Right lung (tissue), 10 donors: ENCODE results near the gene MKI67. TPM values are rescaled to one million over a fixed set of nuclear protein-coding genes. Genes with fewer than 3 reads are reported as not detected.
"Not testable (repeated sequence)": the region's sequence is repeated elsewhere in the genome, so short reads cannot be mapped to it uniquely, and the experiment has no call there.

Source experiments
- DNase-seq, 2 donors: peaks; one replicate each; pipeline ENCODE4 v3.0.0-alpha.2; 2013
- long read RNA-seq, 8 donors: transcript quantifications; one replicate each; lab custom pipeline, GENCODE V29; 2026
- polyA plus RNA-seq, 5 donors: library from polyadenylated mRNA; unstranded; fragments of 120-200 nt; gene quantifications; one replicate each; pipeline versions ENCODE4 v1.2.1 to v1.2.3, GENCODE V29; 2013; ENCODE audit warnings: inconsistent platforms in 1 of 5, low replicate concordance in 1 of 5; ENCODE audit not compliant: insufficient read length in 5 of 5, insufficient read depth in 1 of 5

Gene MKI67, protein sequence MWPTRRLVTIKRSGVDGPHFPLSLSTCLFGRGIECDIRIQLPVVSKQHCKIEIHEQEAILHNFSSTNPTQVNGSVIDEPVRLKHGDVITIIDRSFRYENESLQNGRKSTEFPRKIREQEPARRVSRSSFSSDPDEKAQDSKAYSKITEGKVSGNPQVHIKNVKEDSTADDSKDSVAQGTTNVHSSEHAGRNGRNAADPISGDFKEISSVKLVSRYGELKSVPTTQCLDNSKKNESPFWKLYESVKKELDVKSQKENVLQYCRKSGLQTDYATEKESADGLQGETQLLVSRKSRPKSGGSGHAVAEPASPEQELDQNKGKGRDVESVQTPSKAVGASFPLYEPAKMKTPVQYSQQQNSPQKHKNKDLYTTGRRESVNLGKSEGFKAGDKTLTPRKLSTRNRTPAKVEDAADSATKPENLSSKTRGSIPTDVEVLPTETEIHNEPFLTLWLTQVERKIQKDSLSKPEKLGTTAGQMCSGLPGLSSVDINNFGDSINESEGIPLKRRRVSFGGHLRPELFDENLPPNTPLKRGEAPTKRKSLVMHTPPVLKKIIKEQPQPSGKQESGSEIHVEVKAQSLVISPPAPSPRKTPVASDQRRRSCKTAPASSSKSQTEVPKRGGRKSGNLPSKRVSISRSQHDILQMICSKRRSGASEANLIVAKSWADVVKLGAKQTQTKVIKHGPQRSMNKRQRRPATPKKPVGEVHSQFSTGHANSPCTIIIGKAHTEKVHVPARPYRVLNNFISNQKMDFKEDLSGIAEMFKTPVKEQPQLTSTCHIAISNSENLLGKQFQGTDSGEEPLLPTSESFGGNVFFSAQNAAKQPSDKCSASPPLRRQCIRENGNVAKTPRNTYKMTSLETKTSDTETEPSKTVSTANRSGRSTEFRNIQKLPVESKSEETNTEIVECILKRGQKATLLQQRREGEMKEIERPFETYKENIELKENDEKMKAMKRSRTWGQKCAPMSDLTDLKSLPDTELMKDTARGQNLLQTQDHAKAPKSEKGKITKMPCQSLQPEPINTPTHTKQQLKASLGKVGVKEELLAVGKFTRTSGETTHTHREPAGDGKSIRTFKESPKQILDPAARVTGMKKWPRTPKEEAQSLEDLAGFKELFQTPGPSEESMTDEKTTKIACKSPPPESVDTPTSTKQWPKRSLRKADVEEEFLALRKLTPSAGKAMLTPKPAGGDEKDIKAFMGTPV (N-terminal part only)
- 10 to 100 TPM; 32.7 to 96.8 (median 49.7) TPM for polyA plus RNA-seq
- long read RNA-seq, donor 1, partial matches to known transcripts, result 13 of 13 reads
- long read RNA-seq, donor 1, other reads (novel, unspliced or antisense), result 0 of 13 reads
- long read RNA-seq, donor 2, partial matches to known transcripts, result 7 of 7 reads
- long read RNA-seq, donor 2, other reads (novel, unspliced or antisense), result 0 of 7 reads
- long read RNA-seq, donor 3, partial matches to known transcripts, result 6 of 6 reads
- long read RNA-seq, donor 3, other reads (novel, unspliced or antisense), result 0 of 6 reads
- long read RNA-seq, donor 4, partial matches to known transcripts, result 26 of 26 reads
- long read RNA-seq, donor 4, other reads (novel, unspliced or antisense), result 0 of 26 reads
- long read RNA-seq, donor 5, partial matches to known transcripts, result 35 of 36 reads
- long read RNA-seq, donor 5, other reads (novel, unspliced or antisense), result 0 of 36 reads
- long read RNA-seq, donor 6, partial matches to known transcripts, result 23 of 23 reads
- long read RNA-seq, donor 6, other reads (novel, unspliced or antisense), result 0 of 23 reads
- long read RNA-seq, donor 7, partial matches to known transcripts, result 5 of 5 reads
- long read RNA-seq, donor 7, other reads (novel, unspliced or antisense), result 0 of 5 reads
- long read RNA-seq, donor 8, partial matches to known transcripts, result 0 of 1 reads
- long read RNA-seq, donor 8, other reads (novel, unspliced or antisense), result 0 of 1 reads

GRCh38 chr10:128125944-128126764, at the start of gene MKI67:
Gene MKI67 (minus strand): TSS chr10:128126423. CDS start chr10:128125667, 756 bp downstream.
- peak; percentile 83 to 85 for DNase-seq

DNA sequence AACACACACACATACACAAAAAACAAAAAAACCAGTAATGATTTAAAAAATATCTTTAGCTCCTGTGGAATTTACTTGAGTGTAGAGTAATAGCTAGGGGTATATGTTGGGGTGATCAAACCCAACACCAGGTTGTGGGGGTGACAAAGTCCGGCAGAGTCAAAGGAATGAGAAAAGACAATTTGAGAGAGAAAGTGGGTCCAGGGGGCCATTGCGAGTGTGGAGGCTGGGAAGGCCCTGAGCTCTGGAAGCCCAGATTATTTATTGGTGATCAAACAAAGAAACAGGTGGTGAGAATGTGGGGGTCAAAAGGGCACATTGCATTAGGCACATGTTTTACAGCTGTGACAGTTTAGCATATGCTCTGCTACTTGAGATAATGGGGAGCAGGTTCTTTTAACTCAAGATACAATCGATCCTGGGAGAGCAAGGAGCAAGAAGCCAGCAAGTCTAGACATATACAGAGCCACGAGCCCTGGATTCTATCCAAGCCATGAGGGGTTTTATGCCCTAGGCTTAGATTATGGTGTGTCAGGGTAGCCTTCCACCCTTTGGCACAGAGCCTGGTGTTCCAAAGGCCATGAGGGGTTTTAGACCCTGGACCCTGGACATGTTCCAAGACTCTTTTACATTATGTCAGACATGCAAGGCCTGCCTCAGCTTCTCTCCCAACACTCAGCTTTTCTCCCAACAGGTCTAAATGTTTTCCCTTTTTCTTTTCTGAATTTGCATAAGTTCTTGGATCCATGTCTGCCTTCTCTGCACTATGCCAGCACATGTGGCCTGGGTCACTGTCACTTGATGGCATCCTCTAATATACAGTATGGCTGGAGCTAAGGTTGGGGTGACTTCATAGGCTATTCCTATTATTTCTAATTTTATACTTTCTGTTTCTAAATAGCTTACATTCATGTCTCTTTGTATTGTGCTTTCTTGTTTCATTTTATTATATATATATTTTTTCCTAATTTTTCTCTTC, 48.6 kb upstream of the MKI67 start:
- no peak for DNase-seq

DNA sequence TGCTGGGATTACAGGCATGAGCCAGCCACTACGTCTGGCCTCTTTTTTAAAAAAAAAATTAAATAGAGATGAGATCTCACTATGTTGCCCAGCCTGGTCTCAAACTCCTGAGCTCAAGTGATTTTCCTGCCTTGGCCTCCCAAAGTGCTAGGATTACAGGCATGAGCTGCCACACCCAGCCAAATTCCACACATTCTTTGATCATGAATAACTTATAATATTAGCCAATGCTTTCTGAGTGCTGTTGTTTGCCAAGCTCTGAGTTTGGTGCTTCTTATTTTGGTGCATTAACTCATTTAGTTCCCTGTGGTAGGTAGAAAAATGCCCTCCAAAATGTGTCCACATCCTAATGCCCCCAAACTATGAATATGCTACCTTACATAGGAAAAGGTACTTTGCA, 47.2 kb upstream of the MKI67 start:
- no peak for DNase-seq

DNA sequence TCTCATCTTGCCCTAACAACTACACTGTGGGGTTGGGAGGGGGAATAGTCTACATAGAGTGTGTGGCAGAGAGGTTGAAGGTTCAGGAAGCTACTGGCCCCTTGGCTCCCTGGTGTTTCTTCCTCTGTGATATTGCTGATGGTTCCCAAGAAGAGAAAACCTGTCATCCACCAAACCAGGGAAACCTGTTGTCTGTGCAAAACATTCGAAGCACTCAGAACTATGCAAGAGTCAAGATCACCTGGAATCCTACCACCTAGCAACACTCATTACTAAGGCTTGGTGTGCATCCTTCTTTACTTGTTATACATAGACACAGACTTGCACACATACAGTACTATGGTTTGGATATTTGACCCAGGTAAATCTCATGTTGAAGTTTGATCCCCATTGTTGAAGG, 46.5 kb upstream of the MKI67 start:
- DNase-seq, result no peak

DNA sequence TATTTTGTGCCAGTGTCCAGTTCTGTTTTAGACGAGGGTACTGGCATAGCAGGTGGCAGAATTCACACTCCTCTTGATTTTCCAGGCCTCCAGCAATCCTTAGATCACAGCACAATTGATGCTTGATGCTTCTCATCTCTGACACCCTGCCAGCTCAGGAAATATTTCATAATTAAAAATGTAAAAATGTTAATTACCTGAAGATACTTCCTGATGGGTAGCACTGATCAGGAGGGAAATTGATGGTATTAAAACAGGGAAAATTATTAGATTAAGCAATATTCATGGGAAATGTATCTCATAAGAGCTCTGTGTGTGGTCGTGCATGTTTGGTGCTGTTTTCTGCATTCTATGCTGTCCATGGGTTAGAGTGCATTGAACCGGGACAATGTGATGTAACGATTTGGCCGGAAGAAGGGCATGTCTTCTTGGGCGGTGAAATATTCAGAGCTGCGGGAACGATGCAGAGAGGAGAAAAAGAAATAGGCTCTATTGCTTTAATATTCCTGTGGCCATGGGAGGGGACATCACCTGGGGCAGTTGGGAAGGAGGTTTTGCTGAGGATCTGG, 43.7 kb upstream of the MKI67 start:
- DNase-seq, result no peak

GRCh38 chr10:128167926-128168520, 41.8 kb upstream of the MKI67 start:
- DNase-seq, result no peak

GRCh38 chr10:128167123-128167522, 40.9 kb upstream of the MKI67 start:
- not testable (repeated sequence) for DNase-seq

GRCh38 chr10:128166151-128166550, 39.9 kb upstream of the MKI67 start:
- no peak for DNase-seq

GRCh38 chr10:128165536-128165935, 39.3 kb upstream of the MKI67 start:
- DNase-seq, result no peak

- no peak for DNase-seq
Observed at GRCh38 chr10:128163701-128164100, 37.5 kb upstream of the MKI67 start.

GRCh38 chr10:128161031-128161430, 34.8 kb upstream of the MKI67 start:
- DNase-seq, result no peak

- no peak for DNase-seq
Observed at GRCh38 chr10:128160297-128160711, 34.1 kb upstream of the MKI67 start.

GRCh38 chr10:128158021-128158795, 32.0 kb upstream of the MKI67 start:
- DNase-seq, result no peak

DNA sequence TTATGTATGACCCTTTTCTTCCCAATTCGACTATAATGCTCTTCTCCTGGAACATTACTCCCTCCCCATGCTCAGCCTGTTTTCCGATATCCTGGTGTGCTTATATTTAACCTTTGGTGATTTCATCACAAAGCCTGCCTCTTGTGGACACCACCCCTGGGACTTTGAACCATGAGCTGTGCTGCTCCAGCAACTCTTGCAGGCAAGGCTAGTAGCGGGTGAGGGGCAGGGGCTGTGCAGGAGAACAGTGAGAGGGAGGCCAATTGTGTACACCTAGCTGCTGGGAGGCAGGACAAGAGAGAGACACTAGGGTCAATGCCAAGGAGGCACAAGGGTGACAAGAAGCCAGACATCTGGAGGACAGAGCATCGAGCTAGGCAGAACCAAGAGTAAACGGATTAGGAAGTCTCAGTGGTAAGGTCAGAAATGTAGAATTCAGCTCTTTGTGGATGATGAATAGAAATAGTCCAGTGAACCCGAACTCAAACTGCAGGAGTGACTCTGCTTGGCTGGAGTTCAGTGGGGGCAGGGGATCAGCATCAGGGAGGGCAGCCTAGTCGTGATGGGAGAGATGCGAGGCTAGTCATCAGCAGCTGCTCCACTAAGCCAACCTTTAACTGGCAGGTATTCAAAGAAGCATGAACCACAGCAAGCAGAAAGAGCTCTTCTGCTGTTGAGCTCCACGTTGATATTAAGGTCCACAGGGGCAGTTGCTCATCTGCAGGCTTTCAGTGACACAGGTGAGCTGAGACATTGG, 31.0 kb upstream of the MKI67 start:
- DNase-seq, result no peak

- no peak for DNase-seq
Observed at GRCh38 chr10:128152741-128153580, 26.7 kb upstream of the MKI67 start.
